GM12878 (cell line): Measurements from ENCODE around the gene IL22RA2. TPM values are rescaled to one million over a fixed set of nuclear protein-coding genes. Genes with fewer than 3 reads are reported as not detected.

Experiments used
- FOS ChIP-seq: IDR thresholded peaks from 3 replicates; pipeline ENCODE4 v1.6.1; 2011; ENCODE audit warnings: borderline replicate concordance; ENCODE audit not compliant: insufficient read length; ENCODE audit errors: extremely low read depth
- polyA plus RNA-seq, 11 experiments: library from polyadenylated mRNA; depleted of rRNA in 4 of 11; unstranded in 6 of 11; stranded (reverse) in 5 of 11; fragments of >200 nt; fragmentation: Nextera tagmentation in 4 of 11; fragmentation: Illumina TruSeq in 1 of 11; extraction: Ambion mirVana in 4 of 11; extraction: Trizol in 1 of 11; gene quantifications; 1 replicate in 1 of 11; 2 replicates in 10 of 11; pipeline versions ENCODE4 v1.2.1 to v1.2.3, GENCODE V29; 2011 to 2016; ENCODE audit warnings: inconsistent platforms in 2 of 11, missing spikeins in 2 of 11, low read depth in 1 of 11
- total RNA-seq, 4 experiments: library from RNA; depleted of rRNA in 3 of 4; stranded (reverse); fragments of >200 nt in 3 of 4; fragmentation: Illumina TruSeq in 1 of 4; extraction: Trizol in 1 of 4; gene quantifications; 2 replicates each; pipeline versions ENCODE4 v1.2.1 to v1.2.3, GENCODE V29; 2013 to 2021
- TF ChIP-seq, protein P1 (sequence below): fragments of 450-650 bp; formaldehyde crosslinking; IDR thresholded peaks from 2 replicates; pipeline ENCODE4 v1.5.0; 2022; ENCODE audit warnings: mild to moderate bottlenecking, missing genetic modification characterization
- TF ChIP-seq, protein P2 (sequence below): fragments of 450-650 bp; IDR thresholded peaks from 2 replicates; pipeline ENCODE4 v1.6.1; 2017; ENCODE audit warnings: antibody characterized with exemption, mild to moderate bottlenecking, moderate library complexity

Gene IL22RA2
- total and polyA plus RNA-seq, 10 of the 15 experiments (the other 5 are each of a cell fraction or from before 2014, with no cell fraction given) = 0.05 to 0.22 (median 0.09) TPM; not detected in 3

DNA sequence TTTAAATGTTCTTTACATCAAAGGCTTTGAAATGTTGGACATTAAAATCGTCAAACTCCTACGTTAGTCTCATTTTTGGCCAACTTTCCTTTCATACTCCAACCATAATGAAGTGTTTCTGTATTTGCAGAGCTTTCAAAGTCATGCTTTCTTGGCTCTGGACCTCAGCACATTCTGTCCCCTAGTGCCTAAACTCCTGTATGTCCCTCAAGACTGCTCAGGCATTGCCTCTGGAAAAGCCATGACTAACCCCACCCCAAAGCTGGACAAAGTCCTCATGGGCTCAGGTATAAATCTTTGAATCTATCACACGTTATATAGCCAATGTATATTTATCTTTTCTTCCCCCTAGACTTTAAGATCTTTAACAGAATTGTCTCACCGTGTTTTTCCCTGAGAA lies 26.8 kb upstream of the IL22RA2 start (continued):
- TF ChIP-seq, protein P1, sequence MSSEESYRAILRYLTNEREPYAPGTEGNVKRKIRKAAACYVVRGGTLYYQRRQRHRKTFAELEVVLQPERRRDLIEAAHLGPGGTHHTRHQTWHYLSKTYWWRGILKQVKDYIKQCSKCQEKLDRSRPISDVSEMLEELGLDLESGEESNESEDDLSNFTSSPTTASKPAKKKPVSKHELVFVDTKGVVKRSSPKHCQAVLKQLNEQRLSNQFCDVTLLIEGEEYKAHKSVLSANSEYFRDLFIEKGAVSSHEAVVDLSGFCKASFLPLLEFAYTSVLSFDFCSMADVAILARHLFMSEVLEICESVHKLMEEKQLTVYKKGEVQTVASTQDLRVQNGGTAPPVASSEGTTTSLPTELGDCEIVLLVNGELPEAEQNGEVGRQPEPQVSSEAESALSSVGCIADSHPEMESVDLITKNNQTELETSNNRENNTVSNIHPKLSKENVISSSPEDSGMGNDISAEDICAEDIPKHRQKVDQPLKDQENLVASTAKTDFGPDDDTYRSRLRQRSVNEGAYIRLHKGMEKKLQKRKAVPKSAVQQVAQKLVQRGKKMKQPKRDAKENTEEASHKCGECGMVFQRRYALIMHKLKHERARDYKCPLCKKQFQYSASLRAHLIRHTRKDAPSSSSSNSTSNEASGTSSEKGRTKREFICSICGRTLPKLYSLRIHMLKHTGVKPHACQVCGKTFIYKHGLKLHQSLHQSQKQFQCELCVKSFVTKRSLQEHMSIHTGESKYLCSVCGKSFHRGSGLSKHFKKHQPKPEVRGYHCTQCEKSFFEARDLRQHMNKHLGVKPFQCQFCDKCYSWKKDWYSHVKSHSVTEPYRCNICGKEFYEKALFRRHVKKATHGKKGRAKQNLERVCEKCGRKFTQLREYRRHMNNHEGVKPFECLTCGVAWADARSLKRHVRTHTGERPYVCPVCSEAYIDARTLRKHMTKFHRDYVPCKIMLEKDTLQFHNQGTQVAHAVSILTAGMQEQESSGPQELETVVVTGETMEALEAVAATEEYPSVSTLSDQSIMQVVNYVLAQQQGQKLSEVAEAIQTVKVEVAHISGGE (CRISPR knock-in tag) = no peak
- TF ChIP-seq FOS = no peak
- TF ChIP-seq, protein P2, sequence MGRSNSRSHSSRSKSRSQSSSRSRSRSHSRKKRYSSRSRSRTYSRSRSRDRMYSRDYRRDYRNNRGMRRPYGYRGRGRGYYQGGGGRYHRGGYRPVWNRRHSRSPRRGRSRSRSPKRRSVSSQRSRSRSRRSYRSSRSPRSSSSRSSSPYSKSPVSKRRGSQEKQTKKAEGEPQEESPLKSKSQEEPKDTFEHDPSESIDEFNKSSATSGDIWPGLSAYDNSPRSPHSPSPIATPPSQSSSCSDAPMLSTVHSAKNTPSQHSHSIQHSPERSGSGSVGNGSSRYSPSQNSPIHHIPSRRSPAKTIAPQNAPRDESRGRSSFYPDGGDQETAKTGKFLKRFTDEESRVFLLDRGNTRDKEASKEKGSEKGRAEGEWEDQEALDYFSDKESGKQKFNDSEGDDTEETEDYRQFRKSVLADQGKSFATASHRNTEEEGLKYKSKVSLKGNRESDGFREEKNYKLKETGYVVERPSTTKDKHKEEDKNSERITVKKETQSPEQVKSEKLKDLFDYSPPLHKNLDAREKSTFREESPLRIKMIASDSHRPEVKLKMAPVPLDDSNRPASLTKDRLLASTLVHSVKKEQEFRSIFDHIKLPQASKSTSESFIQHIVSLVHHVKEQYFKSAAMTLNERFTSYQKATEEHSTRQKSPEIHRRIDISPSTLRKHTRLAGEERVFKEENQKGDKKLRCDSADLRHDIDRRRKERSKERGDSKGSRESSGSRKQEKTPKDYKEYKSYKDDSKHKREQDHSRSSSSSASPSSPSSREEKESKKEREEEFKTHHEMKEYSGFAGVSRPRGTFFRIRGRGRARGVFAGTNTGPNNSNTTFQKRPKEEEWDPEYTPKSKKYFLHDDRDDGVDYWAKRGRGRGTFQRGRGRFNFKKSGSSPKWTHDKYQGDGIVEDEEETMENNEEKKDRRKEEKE = no peak
- TF ChIP-seq, all 136 proteins: peak for 0
